Measurements from ENCODE around the gene USP9X. TPM values are rescaled to one million over a fixed set of nuclear protein-coding genes. Genes with fewer than 3 reads are reported as not detected.

The USP9X gene
- polyA plus RNA-seq, 1 of the 3 experiments (the other 2 are of a cell fraction): 13.2 TPM

- H3K9me3 ChIP-seq: no peaks in the 10 kb centered on the region
- no peak for DNase-seq
- no peaks in the 10 kb centered on the region for H3K9me2 ChIP-seq
- H3K4me2 ChIP-seq: no peak overlapping the region
- WGBS (ENCODE audit: low lambda C conversion rate): 91% methylated on average over 3 of the region's 3 CpGs
- no peaks in the 10 kb centered on the region for H3K36me3 ChIP-seq (replicated peaks in 1 of 2; ENCODE audit: control insufficient read depth in 1 of 2, insufficient read depth in 2 of 2, low read length in 1 of 2)
- no peak overlapping the region for H3K4me3 ChIP-seq (ENCODE audit: low read depth in 2 of 2, low read length in 1 of 2)
- CTCF ChIA-PET: interaction anchor here (5.2 kb wide), 1 partner anchor 15 kb away, joined by 19 read pairs; no protein-coding TSS in a partner anchor
- H3K27ac ChIP-seq (ENCODE audit: low read depth in 2 of 2, low read length in 1 of 2): no peak overlapping the region
- H3K27me3 ChIP-seq (ENCODE audit: insufficient read depth): no peaks in the 10 kb centered on the region
- TF ChIP-seq IRF3 (IDR thresholded peaks at IDR 0.05; ENCODE audit: low read depth, low read length) (no peak), JUND (IDR thresholded peaks at IDR 0.05) (no peak), REST (IDR thresholded peaks at IDR 0.05; ENCODE audit: low read depth, low read length) (no peak), FOXM1 (IDR thresholded peaks at IDR 0.05; ENCODE audit: low read depth) (no peak), FOSL2 (IDR thresholded peaks at IDR 0.05; ENCODE audit: borderline replicate concordance, low read depth) (no peak), RAD21 (IDR thresholded peaks at IDR 0.05; ENCODE audit: low read length) (no peak), RCOR1 (IDR thresholded peaks at IDR 0.05; ENCODE audit: low read length) (no peak)
- no peak overlapping the region for H2AFZ ChIP-seq (ENCODE audit: low read depth)
- H3K9ac ChIP-seq: no peak overlapping the region
- POLR2A ChIA-PET: no interaction called here
- H4K20me1 ChIP-seq (ENCODE audit: insufficient read depth): peaks cover 98% of the 10 kb centered on the region
- peaks cover 26% of the 10 kb centered on the region for H3F3A ChIP-seq (replicated peaks; ENCODE audit: insufficient read depth)
- peaks cover 1 to 7% of the 10 kb centered on the region in 2 experiments; a peak in 2 of 4 replicates for H3K4me1 ChIP-seq (ENCODE audit: control insufficient read depth in 1 of 2, insufficient read depth in 2 of 2, low read depth in 1 of 2, low read length in 1 of 2)
- peaks cover 100% of the 10 kb centered on the region for H3K79me2 ChIP-seq (ENCODE audit: insufficient read depth)
These were observed 15.0 kb downstream of the USP9X start for GRCh38 chrX:41100200-41100599.

- no peaks in the 10 kb centered on the region for H3K27me3 ChIP-seq (ENCODE audit: insufficient read depth)
- H4K20me1 ChIP-seq (ENCODE audit: insufficient read depth): peaks cover 98% of the 10 kb centered on the region
- peaks cover 0 to 5% of the 10 kb centered on the region in 2 experiments for H3K36me3 ChIP-seq (replicated peaks in 1 of 2; ENCODE audit: control insufficient read depth in 1 of 2, insufficient read depth in 2 of 2, low read length in 1 of 2)
- H3K9me2 ChIP-seq: no peaks in the 10 kb centered on the region
- H3K27ac ChIP-seq (ENCODE audit: low read depth in 2 of 2, low read length in 1 of 2): no peak overlapping the region
- 93% methylated on average over 4 of the region's 4 CpGs for WGBS (ENCODE audit: low lambda C conversion rate)
- H3K9me3 ChIP-seq: no peaks in the 10 kb centered on the region
- peaks cover 100% of the 10 kb centered on the region for H3K79me2 ChIP-seq (ENCODE audit: insufficient read depth)
- DNase-seq: no peak
- H2AFZ ChIP-seq (ENCODE audit: low read depth): no peak overlapping the region
- CTCF ChIA-PET: interaction anchor here (5.2 kb wide), 1 partner anchor 14 kb away, joined by 19 read pairs; no protein-coding TSS in a partner anchor
- peaks cover 0 to 7% of the 10 kb centered on the region in 2 experiments; a peak in 2 of 4 replicates for H3K4me1 ChIP-seq (ENCODE audit: control insufficient read depth in 1 of 2, insufficient read depth in 2 of 2, low read depth in 1 of 2, low read length in 1 of 2)
- peaks cover 26% of the 10 kb centered on the region for H3F3A ChIP-seq (replicated peaks; ENCODE audit: insufficient read depth)
- no peak overlapping the region for H3K4me2 ChIP-seq
- H3K4me3 ChIP-seq (ENCODE audit: low read depth in 2 of 2, low read length in 1 of 2): no peak overlapping the region
- POLR2A ChIA-PET: no interaction called here
- H3K9ac ChIP-seq: no peak overlapping the region
- TF ChIP-seq TCF12 (IDR thresholded peaks at IDR 0.05) (no peak), FOSL2 (IDR thresholded peaks at IDR 0.05; ENCODE audit: borderline replicate concordance, low read depth) (no peak), JUND (IDR thresholded peaks at IDR 0.05) (no peak), RCOR1 (IDR thresholded peaks at IDR 0.05; ENCODE audit: low read length) (no peak), SIN3A (IDR thresholded peaks at IDR 0.05; ENCODE audit: borderline replicate concordance, low read depth, low read length) (no peak), FOXJ3 (CRISPR knock-in tag; IDR thresholded peaks at IDR 0.05) (no peak), NRF1 (IDR thresholded peaks at IDR 0.05; ENCODE audit: low read depth, low read length) (no peak), RFX5 (IDR thresholded peaks at IDR 0.05; ENCODE audit: low read length) (no peak), POLR2AphosphoS5 (IDR thresholded peaks at IDR 0.05; ENCODE audit: low read depth, low read length) (no peak), TEAD4 (IDR thresholded peaks at IDR 0.05; ENCODE audit: borderline replicate concordance, insufficient read depth) (no peak), EZH2phosphoT487 (IDR thresholded peaks at IDR 0.05; ENCODE audit: borderline replicate concordance, low read depth) (no peak), USF2 (IDR thresholded peaks at IDR 0.05; ENCODE audit: borderline replicate concordance, low read depth, low read length) (no peak), CTCF (IDR thresholded peaks at IDR 0.05) (no peak), MXI1 (IDR thresholded peaks at IDR 0.05; ENCODE audit: low read depth, low read length) (no peak), ELF1 (IDR thresholded peaks at IDR 0.05) (no peak), EP300 (IDR thresholded peaks at IDR 0.05; ENCODE audit: borderline replicate concordance in 1 of 2, low read depth in 1 of 2, low read length in 1 of 2) (no peak)
These were observed 15.6 kb downstream of the USP9X start for GRCh38 chrX:41100819-41101218.

Measured in SK-N-SH (cell line).